ENCODE data around the gene TMEM229B. TPM values are rescaled to one million over a fixed set of nuclear protein-coding genes. Genes with fewer than 3 reads are reported as not detected.

TMEM229B gene
- polyA plus RNA-seq, 3 donors = 1.3 to 2.2 (median 1.5) TPM

GRCh38 chr14:67441256-67441655, 47.3 kb downstream of the TMEM229B start:
- 62 to 87% (median 84%) methylated on average over 2 of the region's 2 CpGs for WGBS, 3 donors
- no peak overlapping the region for H3K27ac ChIP-seq (ENCODE audit: low read depth, low read length)

- WGBS, 3 donors = 8 to 88% (median 80%) methylated on average over 4 of the region's 4 CpGs
These were observed 48.0 kb downstream of the TMEM229B start for GRCh38 chr14:67440513-67440912.

GRCh38 chr14:67438969-67439368, 49.6 kb downstream of the TMEM229B start:
- H3K27ac ChIP-seq (ENCODE audit: low read depth, low read length) = no peak overlapping the region
- 77 to 86% (median 85%) methylated on average over 1 of the region's 1 CpG for WGBS, 3 donors

More at GRCh38 chr14:67440513-67440912, 48.0 kb downstream of the TMEM229B start:
- no peak overlapping the region for H3K27ac ChIP-seq (ENCODE audit: low read depth, low read length)

GRCh38 chr14:67436006-67436866, 52.3 kb downstream of the TMEM229B start:
- WGBS, 3 donors = 54 to 85% (median 79%) methylated on average over 10 of the region's 10 CpGs

GRCh38 chr14:67435603-67436002, 52.9 kb downstream of the TMEM229B start:
- H3K27ac ChIP-seq (ENCODE audit: low read depth, low read length) = no peak overlapping the region
- WGBS, 3 donors = 86 to 92% (median 91%) methylated on average over 5 of the region's 5 CpGs

More at GRCh38 chr14:67436006-67436866, 52.3 kb downstream of the TMEM229B start:
- no peak overlapping the region for H3K27ac ChIP-seq (ENCODE audit: low read depth, low read length)

GRCh38 chr14:67432050-67432564, 56.4 kb downstream of the TMEM229B start:
- H3K27ac ChIP-seq (ENCODE audit: low read depth, low read length) = no peak overlapping the region
- 44 to 58% (median 52%) methylated on average over 7 of the region's 7 CpGs for WGBS, 3 donors

- H3K27ac ChIP-seq (ENCODE audit: low read depth, low read length) = no peak overlapping the region
- 75 to 87% (median 83%) methylated on average over 9 of the region's 9 CpGs for WGBS, 3 donors
These were observed 58.9 kb downstream of the TMEM229B start for GRCh38 chr14:67429510-67430205.

- no peak overlapping the region for H3K27ac ChIP-seq (ENCODE audit: low read depth, low read length)
- 43 to 87% (median 83%) methylated on average over 7 of the region's 7 CpGs for WGBS, 3 donors
These were observed 60.0 kb downstream of the TMEM229B start for GRCh38 chr14:67428501-67429031.

- WGBS, 3 donors = 34 to 35% (median 35%) methylated on average over 28 to 30 of the region's 30 CpGs
- no peak overlapping the region for H3K27ac ChIP-seq (ENCODE audit: low read depth, low read length)
These were observed 61.4 kb downstream of the TMEM229B start for GRCh38 chr14:67426983-67427606.

GRCh38 chr14:67426161-67426560, 62.4 kb downstream of the TMEM229B start:
- H3K27ac ChIP-seq (ENCODE audit: low read depth, low read length) = no peak overlapping the region
- WGBS, 3 donors = 83 to 91% (median 89%) methylated on average over 8 of the region's 8 CpGs

- 77 to 90% (median 89%) methylated on average over 4 of the region's 4 CpGs for WGBS, 3 donors
- H3K27ac ChIP-seq (ENCODE audit: low read depth, low read length) = no peak overlapping the region
These were observed 62.9 kb downstream of the TMEM229B start for GRCh38 chr14:67425608-67426007.

GRCh38 chr14:67424539-67424938, 64.0 kb downstream of the TMEM229B start:
- no peak overlapping the region for H3K27ac ChIP-seq (ENCODE audit: low read depth, low read length)
- WGBS, 3 donors = 13 to 62% (median 37%) methylated on average over 3 of the region's 3 CpGs

GRCh38 chr14:67423424-67423823, 65.1 kb downstream of the TMEM229B start:
- no peak overlapping the region for H3K27ac ChIP-seq (ENCODE audit: low read depth, low read length)
- 37 to 74% (median 42%) methylated on average over 2 of the region's 2 CpGs for WGBS, 3 donors

- no peak overlapping the region for H3K27ac ChIP-seq (ENCODE audit: low read depth, low read length)
- 89 to 93% (median 90%) methylated on average over 11 of the region's 11 CpGs for WGBS, 3 donors
These were observed 66.9 kb downstream of the TMEM229B start for GRCh38 chr14:67421356-67422224.

Data from adipose tissue (tissue), 3 donors.